ENCODE data around the gene RAB28.

- TF ChIP-seq EP300 (IDR thresholded peaks at IDR 0.05), result no peak
- TF ChIP-seq POLR2AphosphoS5 (IDR thresholded peaks at IDR 0.05), result no peak
- no peak for TF ChIP-seq CTCF (IDR thresholded peaks at IDR 0.05)
These were observed 46.9 kb upstream of the RAB28 start for GRCh38 chr4:13530823-13531624.

Data from upper lobe of left lung (tissue), 4 donors.